ENCODE measurements around the gene LIG3.
A peak's percentile ranks its signal among the peaks of the same experiment; 100 is the strongest.
"Not testable (repeated sequence)": the region's sequence is repeated elsewhere in the genome, so short reads cannot be mapped to it uniquely, and the experiment has no call there.

Gene LIG3
- total RNA-seq, result 15.3 to 45.6 (median 32.2) reads per million in 17 experiments

GRCh38 chr17:34980353-34980680, at the start of gene LIG3:
Gene LIG3 (plus strand): TSS chr17:34980512. CDS start chr17:34983006, 2,494 bp downstream.
- peak; percentile 96 to 98 (median 97) for DNase-seq

GRCh38 chr17:34950780-34951179, 29.5 kb upstream of the LIG3 start:
- DNase-seq, result not testable (repeated sequence)

- no peak for DNase-seq
Observed at GRCh38 chr17:34958438-34958837, 21.9 kb upstream of the LIG3 start.

GRCh38 chr17:34961093-34961911, 19.0 kb upstream of the LIG3 start, which contains the start of the genes CCT6B and ZNF830:
Gene CCT6B (minus strand): TSS chr17:34961460. CDS start chr17:34961393, 67 bp downstream.
Gene ZNF830 (plus strand): TSS chr17:34961540. CDS start chr17:34961567, 27 bp downstream.
- DNase-seq, result peak; percentile 95 to 97 (median 96)

GRCh38 chr17:34974179-34974578, 6.1 kb upstream of the LIG3 start:
- peak in 1 of 4 experiments; percentile 13 for DNase-seq

GRCh38 chr17:34974794-34975785, 5.2 kb upstream of the LIG3 start:
- DNase-seq, result no peak

- no peak for DNase-seq
Observed at GRCh38 chr17:34979153-34979552, 1.2 kb upstream of the LIG3 start.

- DNase-seq, result no peak
Observed at GRCh38 chr17:34979650-34980352, 511 bp upstream of the LIG3 start.

- peak; percentile 83 to 92 (median 90) for DNase-seq
Observed at GRCh38 chr17:34980681-34981537, 597 bp downstream of the LIG3 start.

- peak in 2 of 4 experiments; percentile 21 to 33 for DNase-seq
Observed at GRCh38 chr17:34981538-34982241, 1.4 kb downstream of the LIG3 start.

GRCh38 chr17:34987232-34987631, 6.9 kb downstream of the LIG3 start:
- DNase-seq, result no peak

- no peak for DNase-seq
Observed at GRCh38 chr17:34988644-34989043, 8.3 kb downstream of the LIG3 start.

GRCh38 chr17:34989473-34989872, 9.2 kb downstream of the LIG3 start:
- DNase-seq, result no peak

GRCh38 chr17:34990921-34991365, 10.6 kb downstream of the LIG3 start:
- peak in 3 of 4 experiments; percentile 15 to 55 (median 30) for DNase-seq

- peak in 1 of 4 experiments; percentile 13 for DNase-seq
Observed at GRCh38 chr17:34991606-34992005, 11.3 kb downstream of the LIG3 start.

- no peak for DNase-seq
Observed at GRCh38 chr17:34993031-34993430, 12.7 kb downstream of the LIG3 start.

- peak; percentile 9 to 54 (median 42) for DNase-seq
Observed at GRCh38 chr17:34996422-34997285, 16.3 kb downstream of the LIG3 start.

GRCh38 chr17:34997355-34997862, 17.1 kb downstream of the LIG3 start:
- DNase-seq, result peak; percentile 22 to 41 (median 33)

GRCh38 chr17:34998205-34998604, 17.9 kb downstream of the LIG3 start:
- peak; percentile 79 to 89 (median 86) for DNase-seq
